T-helper 2 cell treated with Interferon-gamma antibody and Interleukin-4, amounts not matched to agents 100 ng/mL and 5 ng/mL, for 36 hours (primary cell): Measurements from ENCODE around the gene MEMO1. TPM values are rescaled to one million over a fixed set of nuclear protein-coding genes. Genes with fewer than 3 reads are reported as not detected.
"Not testable (repeated sequence)": the region's sequence is repeated elsewhere in the genome, so short reads cannot be mapped to it uniquely, and the experiment has no call there.

ENCODE experiments used
- intact Hi-C: fragments of 100-400 bp; cut with micrococcal nuclease; formaldehyde crosslinking; loops from one replicate; pipeline ENCODE4 v1.15.1; 2023
- total RNA-seq: library from RNA; stranded (reverse); gene quantifications from 2 replicates; pipeline ENCODE4 v1.2.3, GENCODE V29; 2022

MEMO1 gene
- total RNA-seq, 1 donor from 2014 or later, result 52.2 TPM

DNA sequence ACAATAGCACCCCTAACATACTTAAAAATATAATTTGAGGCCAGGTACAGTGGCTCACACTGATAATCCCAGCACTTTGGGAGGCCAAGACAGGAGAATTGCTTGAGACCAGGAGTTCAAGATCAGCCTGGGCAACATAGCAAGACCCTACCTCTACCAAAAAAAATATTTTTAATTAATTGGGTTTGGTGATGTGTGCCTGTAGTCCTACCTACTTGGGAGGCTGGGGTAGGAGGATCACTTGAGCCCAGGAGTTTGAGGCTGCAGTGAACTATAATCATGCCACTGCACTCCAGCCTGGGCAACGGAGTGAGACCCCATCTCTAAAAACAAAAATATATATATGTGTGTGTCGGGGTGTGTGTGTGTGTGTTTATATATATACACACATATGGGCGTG, 91.3 kb downstream of the MEMO1 start:
- intact Hi-C loops, result no loop called here

DNA sequence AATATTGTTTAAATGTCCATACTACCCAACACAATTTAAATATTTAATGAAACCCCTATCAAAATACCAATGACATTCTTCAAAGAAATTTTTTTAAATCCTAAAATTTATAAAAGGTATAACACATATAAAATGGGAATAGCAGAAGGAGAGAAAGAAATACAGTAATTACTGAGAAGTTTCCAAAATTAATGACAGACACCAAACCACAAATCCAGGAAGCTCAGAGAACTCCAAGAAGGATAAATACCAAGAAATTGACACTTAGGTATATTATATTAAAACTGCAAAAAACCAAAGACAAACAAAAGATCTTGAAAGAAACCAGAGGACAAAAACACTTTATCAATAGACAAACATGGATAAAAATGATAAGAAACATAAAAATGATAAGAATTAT, 101.1 kb downstream of the MEMO1 start:
- intact Hi-C loops, result no loop called here

DNA sequence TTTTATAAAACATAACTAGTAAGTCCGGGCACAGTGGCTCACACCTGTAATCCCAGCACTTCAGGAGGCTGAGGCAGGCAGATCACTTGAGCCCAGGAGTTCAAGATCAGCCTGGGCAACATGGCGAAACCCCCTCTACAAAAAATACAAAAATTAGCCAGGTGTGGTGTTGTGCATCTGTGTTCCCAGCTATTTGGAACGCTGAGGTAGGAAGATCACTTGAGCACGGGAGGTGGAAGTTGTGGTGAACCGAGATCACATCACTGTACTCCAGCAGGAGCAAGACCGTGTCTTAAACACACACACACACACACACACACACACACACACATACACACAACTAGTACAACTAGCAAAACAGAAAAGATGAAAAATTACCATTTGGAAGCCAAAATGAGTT, 103.3 kb downstream of the MEMO1 start:
- intact Hi-C loops, result not testable (repeated sequence)

DNA sequence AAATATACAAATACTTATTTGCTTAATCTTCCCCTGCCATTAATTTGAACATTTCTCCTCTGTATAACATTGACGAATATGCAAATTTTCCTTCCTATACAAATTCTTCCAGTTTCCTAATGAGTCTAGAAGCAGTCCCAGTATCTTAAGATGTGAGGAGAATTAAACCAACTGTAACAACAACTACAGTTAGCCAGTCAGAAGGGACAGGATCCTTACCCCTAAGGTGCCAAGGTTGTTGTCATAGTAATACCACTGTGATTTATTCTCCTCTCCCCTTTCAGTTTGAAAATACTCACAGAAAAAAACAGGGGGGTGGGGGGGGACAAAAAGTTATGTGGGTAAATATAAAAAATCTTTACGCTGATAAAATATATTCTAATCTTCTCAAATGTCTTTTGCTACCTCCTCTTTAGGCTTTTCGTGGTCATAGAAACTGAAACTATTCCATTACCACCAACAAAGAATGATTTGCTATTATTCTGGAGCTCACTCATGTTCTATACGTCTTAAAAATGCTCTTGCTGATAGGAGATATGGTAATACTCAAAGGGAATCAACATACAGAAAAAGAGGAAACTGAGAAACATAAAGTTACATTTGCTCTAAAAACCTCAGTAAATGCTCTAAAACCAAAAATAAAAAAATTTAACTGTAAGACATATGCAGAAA, 107.6 kb downstream of the MEMO1 start:
- intact Hi-C loops, result no loop called here

DNA sequence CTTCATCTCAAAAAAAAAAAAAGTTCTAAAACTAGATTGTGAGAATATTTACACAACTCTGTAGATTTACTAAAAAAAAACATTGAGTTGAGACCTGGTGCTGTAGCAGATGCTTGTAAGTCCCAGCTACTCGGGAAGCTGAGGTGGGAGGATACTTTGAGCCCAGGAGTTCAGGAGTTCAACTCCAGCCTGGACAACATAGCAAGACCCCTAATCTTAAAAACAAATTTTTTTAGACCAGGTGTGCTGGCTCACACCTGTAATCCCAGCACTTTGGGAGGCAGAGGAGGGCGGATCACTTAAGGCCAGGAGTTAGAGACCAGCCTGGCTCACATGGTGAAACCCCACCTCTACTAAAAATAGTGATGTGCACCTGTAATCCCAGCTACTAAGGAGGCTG, 108.9 kb downstream of the MEMO1 start:
- intact Hi-C loops, result no loop called here

DNA sequence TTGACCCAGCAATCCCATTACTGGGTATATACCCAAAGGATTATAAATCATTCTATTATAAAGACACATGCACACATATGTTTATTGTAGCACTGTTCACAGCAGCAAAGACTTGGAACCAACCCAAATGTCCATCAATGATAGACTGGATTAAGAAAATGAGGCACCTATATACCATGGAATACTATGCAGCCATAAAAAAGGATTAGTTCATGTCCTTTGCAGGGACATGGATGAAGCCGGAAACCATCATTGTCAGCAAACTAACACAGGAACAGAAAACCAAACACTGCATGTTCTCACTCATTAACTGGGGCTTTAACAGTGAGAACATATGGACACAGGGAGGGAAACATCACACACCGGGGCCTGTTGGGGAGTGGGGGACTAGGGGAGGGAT, 110.7 kb downstream of the MEMO1 start:
- intact Hi-C loops, result not testable (repeated sequence)

DNA sequence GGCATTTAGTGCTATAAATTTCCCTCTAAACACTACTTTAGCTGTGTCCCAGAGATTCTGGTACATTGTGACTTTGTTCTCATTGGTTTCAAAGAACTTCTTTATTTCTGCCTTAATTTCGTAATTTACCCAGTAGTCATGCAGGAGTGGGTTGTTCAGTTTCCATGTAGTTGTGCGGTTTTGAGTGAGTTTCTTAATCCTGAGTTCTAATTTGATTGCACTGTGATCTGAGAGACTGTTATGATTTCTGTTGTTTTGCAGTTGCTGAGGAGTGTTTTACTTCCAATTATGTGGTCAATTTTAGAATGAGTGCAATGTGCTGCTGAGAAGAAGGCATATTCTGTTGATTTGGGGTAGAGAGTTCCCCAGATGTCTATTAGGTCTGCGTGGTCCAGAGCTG, 112.5 kb downstream of the MEMO1 start:
- intact Hi-C loops, result not testable (repeated sequence)

DNA sequence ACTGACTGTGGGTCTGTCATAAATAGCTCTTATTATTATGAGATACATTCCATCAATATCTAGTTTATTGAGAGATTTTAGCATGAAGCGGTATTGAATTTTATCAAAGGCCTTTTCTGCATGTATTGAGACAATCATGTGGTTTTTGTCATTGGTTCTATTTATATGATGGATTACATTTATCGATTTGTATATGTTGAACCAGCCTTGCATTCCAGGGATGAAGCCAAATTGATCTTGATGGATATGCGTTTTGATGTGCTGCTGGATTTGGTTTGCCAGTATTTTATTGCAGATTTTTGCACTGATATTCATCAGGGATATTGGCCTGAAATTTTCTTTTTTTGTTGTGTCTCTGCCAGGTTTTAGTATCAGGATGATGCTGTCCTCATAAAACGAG, 113.5 kb downstream of the MEMO1 start:
- intact Hi-C loops, result not testable (repeated sequence)

DNA sequence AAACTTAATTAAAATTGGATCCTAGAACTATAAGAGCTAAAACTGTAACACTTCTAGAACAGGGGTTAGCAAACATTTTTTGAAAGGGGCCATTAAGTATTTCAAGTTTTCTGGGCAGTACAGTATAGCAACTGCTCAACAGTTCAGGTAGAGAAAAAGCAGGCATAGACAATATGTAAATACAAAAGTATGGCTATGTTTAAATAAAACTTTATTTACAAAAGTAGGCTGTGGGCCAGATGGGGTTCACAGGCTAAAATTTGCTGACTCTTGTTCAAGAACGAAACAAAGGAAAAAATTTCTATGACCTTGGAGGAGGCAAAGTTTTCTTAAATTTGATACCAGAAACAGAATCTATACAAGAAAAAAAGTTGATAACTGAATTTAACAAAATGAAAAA, 114.5 kb downstream of the MEMO1 start:
- intact Hi-C loops, result no loop called here

DNA sequence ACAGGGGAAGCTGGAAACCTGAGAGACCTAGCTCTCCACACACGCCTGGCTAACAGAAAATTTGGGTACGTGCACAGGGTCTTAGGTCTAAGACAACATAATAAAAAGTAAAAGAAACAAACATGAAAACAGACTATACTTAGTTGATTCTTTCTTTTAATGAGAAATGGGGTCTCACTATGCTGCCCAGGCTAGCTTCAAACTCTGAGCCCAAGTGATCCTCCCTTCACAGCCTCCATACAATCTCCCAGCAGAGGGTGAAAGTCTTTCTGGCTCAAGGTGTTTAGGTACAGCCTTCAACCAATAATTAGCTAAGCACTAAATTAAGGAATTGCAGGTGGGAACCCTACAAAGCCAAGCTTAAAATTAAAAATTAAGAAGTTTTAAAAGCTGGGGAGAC, 116.2 kb downstream of the MEMO1 start:
- intact Hi-C loops, result no loop called here

DNA sequence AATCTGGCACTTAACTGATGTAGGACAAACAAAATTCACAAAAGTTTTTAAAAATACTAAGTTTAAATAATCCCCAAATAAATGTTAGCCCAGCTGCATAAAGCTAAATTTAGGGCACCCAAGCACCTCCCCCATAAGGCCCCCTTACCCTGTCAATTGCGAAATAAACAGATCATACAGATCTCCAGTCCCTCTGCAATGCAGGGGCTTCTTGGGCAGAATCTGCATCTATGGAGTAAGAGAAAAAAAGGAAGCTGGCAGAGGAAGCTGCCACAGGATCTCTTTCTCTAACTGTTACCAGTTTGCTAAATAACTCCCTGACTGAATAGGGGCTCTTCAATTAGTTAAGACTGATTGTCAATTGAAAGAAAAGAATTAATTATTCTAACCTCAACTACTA, 117.7 kb downstream of the MEMO1 start:
- intact Hi-C loops, result no loop called here

DNA sequence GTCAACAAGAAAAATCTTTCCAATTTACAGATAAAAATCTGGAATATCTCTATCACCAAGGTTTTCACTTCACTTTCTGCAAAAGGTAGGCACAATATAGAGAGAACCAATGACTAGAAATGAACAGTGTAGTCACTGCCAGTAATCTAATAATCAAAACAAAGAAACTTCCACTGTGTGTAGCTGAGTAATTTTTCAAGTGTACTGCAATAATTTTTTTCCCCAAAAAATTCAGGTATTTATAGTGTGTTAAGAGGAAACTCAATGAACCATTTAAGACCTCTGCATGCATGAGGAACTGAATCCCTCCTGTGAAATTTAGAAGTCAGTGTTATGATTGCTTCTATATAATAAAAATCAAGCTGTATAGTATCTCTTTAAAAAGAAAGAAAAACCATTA, 121.8 kb downstream of the MEMO1 start:
- intact Hi-C loops, result no loop called here

DNA sequence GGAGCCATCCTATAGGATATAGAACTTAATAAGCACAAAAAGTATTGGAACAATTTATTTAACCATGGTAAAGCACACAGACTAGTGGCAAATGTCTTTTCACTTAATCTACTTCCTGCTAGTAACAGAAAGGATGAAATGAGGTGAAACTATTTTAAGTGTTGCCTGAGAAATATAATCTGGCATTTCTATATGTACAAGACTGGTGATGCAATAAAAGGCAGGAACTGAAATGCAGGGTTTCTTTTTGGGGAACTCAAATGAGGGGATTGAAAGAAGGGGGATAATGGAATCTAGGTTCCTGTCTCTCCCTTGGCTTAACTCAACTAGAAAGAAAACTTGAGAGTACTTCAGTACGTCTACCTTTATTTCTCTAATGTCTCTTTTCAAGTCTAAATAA, 122.3 kb downstream of the MEMO1 start:
- intact Hi-C loops, result no loop called here

DNA sequence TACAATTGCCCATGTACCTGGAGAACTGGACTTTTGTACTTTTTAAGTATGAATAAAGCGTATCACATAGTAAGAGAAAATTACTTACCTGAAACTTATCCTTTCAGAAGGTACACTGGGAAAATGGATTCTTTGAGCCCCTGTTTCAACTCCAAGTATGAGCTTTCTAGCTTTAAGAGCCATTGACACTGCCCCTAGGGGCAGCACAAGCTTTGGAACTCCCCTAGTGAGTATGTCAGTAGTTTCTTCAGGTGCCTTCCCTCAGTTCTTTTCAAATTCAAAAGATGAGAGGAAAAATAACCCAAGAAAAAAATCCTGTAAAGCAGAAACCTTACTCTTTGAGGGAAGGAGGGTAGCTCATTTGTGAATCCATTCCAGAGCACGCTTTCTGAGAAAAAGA, 124.1 kb downstream of the MEMO1 start:
- intact Hi-C loops, result no loop called here

DNA sequence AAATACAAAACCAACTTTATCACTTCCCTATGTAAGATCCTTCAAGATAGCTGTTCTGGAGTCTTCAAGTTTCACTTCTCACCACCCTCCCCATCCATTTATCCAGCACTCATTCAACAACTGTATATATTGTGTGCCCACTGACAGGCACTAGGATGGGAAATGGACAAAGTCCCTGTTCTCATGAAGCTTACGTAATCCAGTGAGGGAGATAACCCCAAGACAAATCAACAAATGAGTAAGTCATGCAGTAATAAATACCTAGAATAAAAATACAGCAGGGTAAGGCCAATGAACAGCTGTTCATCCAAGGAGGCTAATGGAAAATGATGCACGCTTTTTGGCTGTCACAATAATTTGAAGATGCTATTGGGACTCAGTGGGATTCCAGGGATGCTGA, 133.8 kb downstream of the MEMO1 start:
- intact Hi-C loops, result no loop called here

DNA sequence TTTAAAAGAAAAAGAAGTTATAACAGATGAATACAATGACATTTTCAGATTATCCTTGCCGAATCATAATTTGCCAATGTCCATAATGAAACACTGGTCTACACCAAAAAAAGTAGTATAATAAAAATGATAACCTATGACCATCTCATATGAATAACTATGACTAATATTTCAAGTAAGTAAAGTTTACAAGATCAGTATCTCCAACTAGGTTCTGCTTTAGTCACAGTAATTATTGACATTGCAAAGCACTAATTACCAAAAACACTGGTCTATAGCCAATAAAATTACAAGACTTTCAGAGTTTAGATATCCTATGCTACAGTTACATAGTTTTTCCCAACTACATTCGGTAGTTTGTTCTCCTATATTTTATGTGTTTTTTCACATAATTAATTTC, 136.7 kb downstream of the MEMO1 start:
- intact Hi-C loops, result no loop called here

DNA sequence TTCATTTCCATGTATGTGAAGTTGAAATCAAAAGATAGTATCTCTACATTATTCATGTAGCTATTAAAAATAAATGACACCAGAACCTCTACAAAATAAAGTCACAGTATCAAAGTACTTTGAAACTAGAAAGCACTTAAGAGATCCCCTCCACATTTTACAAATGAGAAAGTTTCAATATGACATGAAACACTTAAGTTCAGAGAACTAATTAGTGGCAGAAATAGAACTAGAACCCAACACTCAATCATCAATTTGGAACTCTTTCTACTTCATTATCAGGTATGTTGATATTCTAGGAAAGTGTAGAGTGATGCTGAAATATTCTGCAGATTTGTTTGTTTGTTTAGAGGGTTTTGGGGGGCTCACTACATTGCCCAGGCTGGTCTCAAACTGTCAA, 145.6 kb downstream of the MEMO1 start:
- intact Hi-C loops, result no loop called here

DNA sequence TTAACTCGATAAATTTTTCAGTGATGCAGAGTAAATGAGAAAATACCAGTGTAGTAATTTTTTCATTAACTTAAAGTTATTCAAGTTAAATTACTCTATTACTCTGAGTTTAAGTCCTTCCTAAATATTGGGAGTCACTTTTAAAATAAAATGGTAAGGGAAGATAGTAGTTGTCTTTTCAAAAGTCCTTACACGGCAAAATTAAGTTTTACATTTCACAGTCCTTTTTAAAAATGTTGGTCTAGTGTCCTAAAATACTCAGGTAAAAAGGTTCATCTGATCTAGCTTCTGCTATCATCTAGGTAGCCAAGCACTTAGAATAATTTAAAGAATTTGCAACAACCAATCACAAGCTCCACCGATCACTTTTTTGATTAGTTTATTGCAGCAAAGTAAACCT, 146.9 kb downstream of the MEMO1 start:
- intact Hi-C loops, result no loop called here

DNA sequence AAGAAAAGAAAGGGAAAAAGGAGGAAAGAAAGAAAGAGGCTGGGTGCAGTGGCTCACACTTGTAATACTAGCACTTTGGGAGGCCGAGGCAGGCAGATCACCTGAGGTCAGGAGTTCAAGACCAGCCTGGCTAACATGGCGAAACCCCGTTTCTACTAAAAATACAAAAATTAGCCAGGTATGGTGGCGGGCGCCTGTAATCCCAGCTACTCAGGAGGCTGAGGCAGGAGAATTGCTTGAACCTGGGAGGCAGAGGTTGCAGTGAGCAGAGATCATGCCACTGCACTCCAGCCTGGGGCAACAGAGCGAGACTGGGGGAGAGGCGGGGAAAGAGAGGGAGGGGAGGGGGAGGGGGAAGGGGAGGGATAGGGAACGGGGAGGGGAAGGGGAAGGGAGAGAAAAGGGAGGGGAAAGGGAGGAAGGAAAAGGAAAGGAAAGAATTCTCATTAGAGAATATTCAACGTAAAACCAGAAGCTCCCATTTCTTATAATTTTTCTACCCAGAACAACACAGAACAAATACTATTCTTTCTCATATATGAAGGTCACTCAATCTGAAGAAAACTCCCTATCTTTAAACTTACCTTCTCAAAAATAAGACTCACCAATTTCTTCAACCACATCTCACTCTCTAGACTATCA, 147.7 kb downstream of the MEMO1 start:
- intact Hi-C loops, result not testable (repeated sequence)

DNA sequence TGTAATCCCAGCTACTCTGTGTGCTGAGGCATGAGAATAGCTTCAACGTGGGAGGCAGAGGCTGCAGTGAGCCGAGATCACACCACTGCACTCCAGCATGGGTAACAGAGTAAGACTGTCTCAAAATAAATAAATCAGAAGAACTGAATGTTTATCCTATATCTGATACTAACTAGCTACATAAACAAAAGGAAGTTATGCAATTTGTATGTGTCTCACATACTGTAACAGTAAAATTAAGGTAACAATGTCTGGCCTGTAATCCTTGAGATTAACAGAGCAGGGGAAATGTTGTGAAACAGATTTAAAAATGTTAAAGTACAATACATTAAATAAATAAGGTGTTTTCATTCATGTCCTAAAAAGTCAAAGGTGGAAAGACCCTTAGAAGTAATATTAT, 150.8 kb downstream of the MEMO1 start:
- intact Hi-C loops, result no loop called here

DNA sequence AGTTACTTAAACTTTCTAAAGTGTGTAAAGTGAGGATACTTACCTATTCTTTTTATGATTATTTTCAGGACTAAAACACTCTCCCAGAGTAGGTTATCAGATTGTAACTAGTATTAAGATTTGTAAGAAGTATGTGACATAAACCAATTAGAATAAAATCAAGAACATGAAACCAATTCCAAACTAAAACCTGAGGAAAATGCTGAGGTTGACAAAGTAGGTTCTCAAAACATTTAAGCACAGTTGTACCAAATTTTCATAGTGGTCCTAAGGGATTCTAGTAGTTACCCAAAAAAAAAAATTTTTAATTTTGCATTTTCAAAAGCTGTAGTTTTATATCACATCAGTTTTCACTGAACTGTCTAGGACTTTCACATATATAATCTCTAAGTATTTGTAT, 157.3 kb downstream of the MEMO1 start:
- intact Hi-C loops, result no loop called here

DNA sequence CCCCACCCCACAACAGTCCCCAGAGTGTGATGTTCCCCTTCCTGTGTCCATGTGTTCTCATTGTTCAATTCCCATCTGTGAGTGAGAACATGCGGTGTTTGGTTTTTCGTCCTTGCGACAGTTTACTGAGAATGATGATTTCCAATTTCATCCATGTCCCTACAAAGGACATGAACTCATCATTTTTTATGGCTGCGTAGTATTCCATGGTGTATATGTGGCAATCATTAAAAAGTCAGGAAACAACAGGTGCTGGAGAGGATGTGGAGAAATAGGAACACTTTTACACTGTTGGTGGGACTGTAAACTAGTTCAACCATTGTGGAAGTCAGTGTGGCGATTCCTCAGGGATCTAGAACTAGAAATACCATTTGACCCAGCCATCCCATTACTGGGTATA, 168.7 kb downstream of the MEMO1 start:
- intact Hi-C loops, result not testable (repeated sequence)

DNA sequence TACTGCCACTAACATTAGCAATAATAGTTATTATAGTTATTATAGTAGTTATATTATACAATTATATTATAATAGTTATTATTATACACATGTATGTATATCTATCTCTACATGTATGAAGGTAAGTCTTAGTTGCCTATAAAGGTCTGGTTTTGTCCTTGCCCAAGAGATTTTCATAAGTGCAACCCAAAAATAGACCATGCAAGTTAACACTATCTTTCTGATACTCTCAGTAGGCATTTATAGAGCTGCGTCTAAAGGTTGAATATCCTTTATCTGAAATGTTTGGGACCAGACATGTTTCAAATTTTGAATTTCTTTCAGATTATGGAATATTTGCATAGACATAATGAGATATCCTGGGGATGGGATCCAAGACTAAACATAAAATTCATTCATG, 175.4 kb downstream of the MEMO1 start:
- intact Hi-C loops, result no loop called here

DNA sequence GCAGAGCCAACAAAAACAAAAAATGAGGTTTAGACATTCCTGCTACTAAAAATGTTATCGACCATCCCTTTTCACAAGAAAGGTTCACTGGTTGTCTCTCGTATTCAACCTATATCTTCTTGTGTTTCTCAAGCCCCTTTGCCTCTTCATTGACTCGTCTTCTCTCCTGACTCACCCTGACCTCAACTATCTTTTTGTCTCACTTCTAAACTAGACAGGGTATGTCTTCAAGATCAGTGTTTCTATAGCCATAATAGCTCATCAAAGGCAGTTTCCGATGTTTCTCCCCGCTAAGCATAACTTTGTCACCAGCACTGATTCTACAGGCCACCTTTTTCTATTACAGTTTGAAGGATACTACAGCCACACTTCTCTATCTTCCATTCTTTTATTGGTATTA, 178.4 kb downstream of the MEMO1 start:
- intact Hi-C loops, result no loop called here
